GM23338 (cell line): ENCODE measurements around the gene MEI1. TPM values are rescaled to one million over a fixed set of nuclear protein-coding genes. Genes with fewer than 3 reads are reported as not detected.

Experiments used
- ATAC-seq: fragments of 200-7000 bp; cut with Tn5 transposase; 3 replicates; pipeline ENCODE4 v1.9.1; 2020
- DNase-seq: peaks from one replicate; pipeline ENCODE4 v3.0.0-alpha.2; 2015; ENCODE audit warnings: low spot score
- H2AFZ ChIP-seq: fragments of 200-600 bp; sonication (generic); 2 replicates; pipeline ENCODE4 v1.8.0; 2016; ENCODE audit warnings: antibody characterized with exemption, mild to moderate bottlenecking, moderate library complexity
- H3F3A ChIP-seq: fragments of 200-600 bp; sonication (generic); replicated peaks from 2 replicates; pipeline ENCODE4 v1.8.0; 2017; ENCODE audit warnings: antibody characterized with exemption, mixed run types, low read depth
- H3K27ac ChIP-seq: fragments of 200-600 bp; sonication (generic); 2 replicates; pipeline ENCODE4 v1.6.1; 2016; ENCODE audit warnings: low read depth
- H3K27me3 ChIP-seq: fragments of 200-600 bp; sonication (generic); 2 replicates; pipeline ENCODE4 v1.8.0; 2016; ENCODE audit warnings: mild to moderate bottlenecking, mixed run types, moderate library complexity; ENCODE audit not compliant: insufficient read depth
- H3K36me3 ChIP-seq: fragments of 200-600 bp; sonication (generic); 2 replicates; pipeline ENCODE4 v1.8.0; 2016; ENCODE audit warnings: mild to moderate bottlenecking; ENCODE audit not compliant: insufficient read depth
- H3K4me1 ChIP-seq: fragments of 200-600 bp; sonication (generic); 2 replicates; pipeline ENCODE4 v1.8.0; 2016; ENCODE audit warnings: mild to moderate bottlenecking, moderate library complexity; ENCODE audit not compliant: insufficient read depth
- H3K4me2 ChIP-seq: fragments of 200-600 bp; sonication (generic); 2 replicates; pipeline ENCODE4 v1.7.1; 2017; ENCODE audit warnings: mixed run types
- H3K4me3 ChIP-seq: fragments of 200-600 bp; sonication (generic); 2 replicates; pipeline ENCODE4 v1.6.1; 2016; ENCODE audit warnings: mixed run types
- H3K79me2 ChIP-seq: fragments of 200-600 bp; sonication (generic); replicated peaks from 2 replicates; pipeline ENCODE4 v1.8.0; 2017; ENCODE audit warnings: mild to moderate bottlenecking; ENCODE audit not compliant: insufficient read depth
- H3K9me2 ChIP-seq: fragments of 200-600 bp; sonication (generic); 2 replicates; pipeline ENCODE4 v1.8.0; 2017; ENCODE audit not compliant: insufficient read depth
- H4K20me1 ChIP-seq: fragments of 200-600 bp; sonication (generic); replicated peaks from 2 replicates; pipeline ENCODE4 v1.8.0; 2017; ENCODE audit warnings: mild to moderate bottlenecking; ENCODE audit not compliant: insufficient read depth
- H3K27ac Mint-ChIP-seq: 2 replicates; pipeline ENCODE4 v1.8.0; 2020; ENCODE audit warnings: inconsistent platforms, mild to moderate bottlenecking, moderate library complexity, mixed read lengths
- H3K27me3 Mint-ChIP-seq: 3 replicates; pipeline ENCODE4 v1.8.0; 2022; ENCODE audit warnings: low read depth, mild to moderate bottlenecking, moderate library complexity, mixed read lengths, inconsistent platforms; ENCODE audit not compliant: insufficient read depth, poor library complexity
- H3K36me3 Mint-ChIP-seq: 3 replicates; pipeline ENCODE4 v1.8.0; 2021; ENCODE audit warnings: low read depth, mild to moderate bottlenecking, inconsistent platforms, moderate library complexity, mixed read lengths
- H3K4me1 Mint-ChIP-seq: 3 replicates; pipeline ENCODE4 v1.8.0; 2020; ENCODE audit warnings: mild to moderate bottlenecking, inconsistent platforms, mixed read lengths
- H3K4me3 Mint-ChIP-seq: 3 replicates; pipeline ENCODE4 v1.8.0; 2021; ENCODE audit warnings: moderate library complexity, mild to moderate bottlenecking, inconsistent platforms, mixed read lengths
- H3K9me3 Mint-ChIP-seq: 3 replicates; pipeline ENCODE4 v1.8.0; 2020; ENCODE audit warnings: moderate library complexity, mild to moderate bottlenecking, inconsistent platforms, mixed read lengths
- CREB1 ChIP-seq: fragments of 250-450 bp; sonication (Bioruptor Pico); IDR thresholded peaks from 2 replicates; pipeline ENCODE4 v1.5.0; 2020; ENCODE audit warnings: low read depth, mild to moderate bottlenecking, moderate library complexity
- EZH2 ChIP-seq: fragments of 200-600 bp; sonication (generic); IDR thresholded peaks from one replicate; pipeline ENCODE4 v1.8.0; 2017; ENCODE audit warnings: antibody characterized with exemption, mild to moderate bottlenecking, low read depth; ENCODE audit not compliant: unreplicated experiment
- EZH2phosphoT487 ChIP-seq: fragments of 200-600 bp; sonication (generic); IDR thresholded peaks from one replicate; pipeline ENCODE4 v1.8.1; 2018; ENCODE audit warnings: antibody characterized with exemption; ENCODE audit not compliant: unreplicated experiment
- JUNB ChIP-seq: IDR thresholded peaks from one replicate; pipeline ENCODE4 v1.6.1; 2016; ENCODE audit warnings: antibody characterized with exemption; ENCODE audit not compliant: unreplicated experiment
- NANOG ChIP-seq: IDR thresholded peaks from 2 replicates; pipeline ENCODE4 v1.6.1; 2016; ENCODE audit warnings: antibody characterized with exemption, borderline replicate concordance
- POLR2AphosphoS5 ChIP-seq: IDR thresholded peaks from 2 replicates; pipeline ENCODE4 v1.6.1; 2016; ENCODE audit warnings: antibody characterized with exemption, low read depth
- STAT1 ChIP-seq: IDR thresholded peaks from one replicate; pipeline ENCODE4 v1.6.1; 2016; ENCODE audit warnings: antibody characterized with exemption; ENCODE audit not compliant: unreplicated experiment
- ZNF114 ChIP-seq: fragments of 250-450 bp; sonication (Bioruptor Pico); IDR thresholded peaks from 2 replicates; pipeline ENCODE4 v1.5.0; 2020; ENCODE audit warnings: mild to moderate bottlenecking, moderate library complexity
- ZNF331 ChIP-seq: fragments of 250-450 bp; sonication (Bioruptor Pico); IDR thresholded peaks from 2 replicates; pipeline ENCODE4 v1.5.0; 2020; ENCODE audit warnings: low read depth, mild to moderate bottlenecking, moderate library complexity
- polyA plus RNA-seq: library from polyadenylated mRNA; unstranded; fragments of >200 nt; fragmentation: Nextera tagmentation; extraction: Ambion mirVana; gene quantifications from 2 replicates; pipeline ENCODE4 v1.2.1, GENCODE V29; 2016
- total RNA-seq: library from RNA; depleted of rRNA; stranded (reverse); fragments of >200 nt; shearing (Covaris generic); gene quantifications from 2 replicates; pipeline ENCODE4 v1.2.3, GENCODE V29; 2014
- TF ChIP-seq, protein P1 (sequence below): fragments of 250-450 bp; sonication (Bioruptor Pico); IDR thresholded peaks from 2 replicates; pipeline ENCODE4 v1.5.0; 2020; ENCODE audit warnings: mild to moderate bottlenecking, moderate library complexity
- TF ChIP-seq, protein P2 (sequence below): IDR thresholded peaks from one replicate; pipeline ENCODE4 v1.6.1; 2018; ENCODE audit warnings: antibody characterized with exemption; ENCODE audit not compliant: unreplicated experiment
- TF ChIP-seq, protein P3 (sequence below), 2 experiments: fragments of 200-600 bp in 1 of 2; sonication (generic) in 1 of 2; conservative IDR thresholded peaks; 2 replicates each; pipeline versions ENCODE4 v1.5.1 to v1.6.1; 2016 to 2017; ENCODE audit warnings: antibody characterized with exemption in 2 of 2, low read depth in 2 of 2, mild to moderate bottlenecking in 2 of 2, moderate library complexity in 1 of 2
- TF ChIP-seq, protein P4 (sequence below): IDR thresholded peaks from 2 replicates; pipeline ENCODE4 v1.6.1; 2016; ENCODE audit warnings: antibody characterized with exemption

The MEI1 gene
- total and polyA plus RNA-seq, 2 experiments from 2014 or later: 0.28 to 0.87 TPM

DNA sequence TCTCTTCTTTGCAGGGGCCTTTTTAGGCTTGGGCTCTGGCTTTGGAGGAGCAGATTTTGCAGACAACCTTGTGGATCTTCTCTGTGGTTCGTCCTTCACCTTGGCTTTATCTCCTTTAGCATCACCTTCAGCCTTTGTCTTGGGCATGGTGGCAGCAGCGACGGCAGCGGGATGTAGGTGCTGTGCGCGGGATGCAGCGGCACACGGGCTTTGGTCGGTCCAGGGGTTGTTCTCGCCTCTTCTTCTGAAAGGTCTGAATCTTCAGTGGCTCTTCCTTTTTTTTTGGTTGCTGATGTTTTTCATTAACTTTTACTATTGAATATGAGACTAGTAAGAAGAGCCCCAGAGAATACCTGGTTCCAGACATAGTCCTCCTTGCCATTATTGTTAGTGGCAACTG lies 10.0 kb downstream of the MEI1 start:
- no peaks in the 10 kb centered on the region for H3K4me1 Mint-ChIP-seq

More for the DNA sequence above, 10.0 kb downstream of the MEI1 start:
- TF ChIP-seq, protein P1, sequence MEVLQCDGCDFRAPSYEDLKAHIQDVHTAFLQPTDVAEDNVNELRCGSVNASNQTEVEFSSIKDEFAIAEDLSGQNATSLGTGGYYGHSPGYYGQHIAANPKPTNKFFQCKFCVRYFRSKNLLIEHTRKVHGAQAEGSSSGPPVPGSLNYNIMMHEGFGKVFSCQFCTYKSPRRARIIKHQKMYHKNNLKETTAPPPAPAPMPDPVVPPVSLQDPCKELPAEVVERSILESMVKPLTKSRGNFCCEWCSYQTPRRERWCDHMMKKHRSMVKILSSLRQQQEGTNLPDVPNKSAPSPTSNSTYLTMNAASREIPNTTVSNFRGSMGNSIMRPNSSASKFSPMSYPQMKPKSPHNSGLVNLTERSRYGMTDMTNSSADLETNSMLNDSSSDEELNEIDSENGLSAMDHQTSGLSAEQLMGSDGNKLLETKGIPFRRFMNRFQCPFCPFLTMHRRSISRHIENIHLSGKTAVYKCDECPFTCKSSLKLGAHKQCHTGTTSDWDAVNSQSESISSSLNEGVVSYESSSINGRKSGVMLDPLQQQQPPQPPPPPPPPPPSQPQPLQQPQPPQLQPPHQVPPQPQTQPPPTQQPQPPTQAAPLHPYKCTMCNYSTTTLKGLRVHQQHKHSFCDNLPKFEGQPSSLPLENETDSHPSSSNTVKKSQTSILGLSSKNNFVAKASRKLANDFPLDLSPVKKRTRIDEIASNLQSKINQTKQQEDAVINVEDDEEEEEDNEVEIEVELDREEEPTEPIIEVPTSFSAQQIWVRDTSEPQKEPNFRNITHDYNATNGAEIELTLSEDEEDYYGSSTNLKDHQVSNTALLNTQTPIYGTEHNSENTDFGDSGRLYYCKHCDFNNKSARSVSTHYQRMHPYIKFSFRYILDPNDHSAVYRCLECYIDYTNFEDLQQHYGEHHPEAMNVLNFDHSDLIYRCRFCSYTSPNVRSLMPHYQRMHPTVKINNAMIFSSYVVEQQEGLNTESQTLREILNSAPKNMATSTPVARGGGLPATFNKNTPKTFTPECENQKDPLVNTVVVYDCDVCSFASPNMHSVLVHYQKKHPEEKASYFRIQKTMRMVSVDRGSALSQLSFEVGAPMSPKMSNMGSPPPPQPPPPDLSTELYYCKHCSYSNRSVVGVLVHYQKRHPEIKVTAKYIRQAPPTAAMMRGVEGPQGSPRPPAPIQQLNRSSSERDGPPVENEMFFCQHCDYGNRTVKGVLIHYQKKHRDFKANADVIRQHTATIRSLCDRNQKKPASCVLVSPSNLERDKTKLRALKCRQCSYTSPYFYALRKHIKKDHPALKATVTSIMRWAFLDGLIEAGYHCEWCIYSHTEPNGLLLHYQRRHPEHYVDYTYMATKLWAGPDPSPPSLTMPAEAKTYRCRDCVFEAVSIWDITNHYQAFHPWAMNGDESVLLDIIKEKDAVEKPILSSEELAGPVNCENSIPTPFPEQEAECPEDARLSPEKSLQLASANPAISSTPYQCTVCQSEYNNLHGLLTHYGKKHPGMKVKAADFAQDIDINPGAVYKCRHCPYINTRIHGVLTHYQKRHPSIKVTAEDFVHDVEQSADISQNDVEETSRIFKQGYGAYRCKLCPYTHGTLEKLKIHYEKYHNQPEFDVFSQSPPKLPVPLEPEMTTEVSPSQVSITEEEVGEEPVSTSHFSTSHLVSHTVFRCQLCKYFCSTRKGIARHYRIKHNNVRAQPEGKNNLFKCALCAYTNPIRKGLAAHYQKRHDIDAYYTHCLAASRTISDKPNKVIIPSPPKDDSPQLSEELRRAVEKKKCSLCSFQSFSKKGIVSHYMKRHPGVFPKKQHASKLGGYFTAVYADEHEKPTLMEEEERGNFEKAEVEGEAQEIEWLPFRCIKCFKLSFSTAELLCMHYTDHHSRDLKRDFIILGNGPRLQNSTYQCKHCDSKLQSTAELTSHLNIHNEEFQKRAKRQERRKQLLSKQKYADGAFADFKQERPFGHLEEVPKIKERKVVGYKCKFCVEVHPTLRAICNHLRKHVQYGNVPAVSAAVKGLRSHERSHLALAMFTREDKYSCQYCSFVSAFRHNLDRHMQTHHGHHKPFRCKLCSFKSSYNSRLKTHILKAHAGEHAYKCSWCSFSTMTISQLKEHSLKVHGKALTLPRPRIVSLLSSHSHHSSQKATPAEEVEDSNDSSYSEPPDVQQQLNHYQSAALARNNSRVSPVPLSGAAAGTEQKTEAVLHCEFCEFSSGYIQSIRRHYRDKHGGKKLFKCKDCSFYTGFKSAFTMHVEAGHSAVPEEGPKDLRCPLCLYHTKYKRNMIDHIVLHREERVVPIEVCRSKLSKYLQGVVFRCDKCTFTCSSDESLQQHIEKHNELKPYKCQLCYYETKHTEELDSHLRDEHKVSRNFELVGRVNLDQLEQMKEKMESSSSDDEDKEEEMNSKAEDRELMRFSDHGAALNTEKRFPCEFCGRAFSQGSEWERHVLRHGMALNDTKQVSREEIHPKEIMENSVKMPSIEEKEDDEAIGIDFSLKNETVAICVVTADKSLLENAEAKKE (CRISPR knock-in tag): no peak
- TF ChIP-seq EZH2phosphoT487 (no peak), NANOG (no peak), ZNF331 (CRISPR knock-in tag) (no peak), ZNF114 (CRISPR knock-in tag) (no peak), CREB1 (CRISPR knock-in tag) (no peak), EZH2 (no peak), STAT1 (no peak), POLR2AphosphoS5 (no peak), JUNB (no peak)
- TF ChIP-seq, protein P2, sequence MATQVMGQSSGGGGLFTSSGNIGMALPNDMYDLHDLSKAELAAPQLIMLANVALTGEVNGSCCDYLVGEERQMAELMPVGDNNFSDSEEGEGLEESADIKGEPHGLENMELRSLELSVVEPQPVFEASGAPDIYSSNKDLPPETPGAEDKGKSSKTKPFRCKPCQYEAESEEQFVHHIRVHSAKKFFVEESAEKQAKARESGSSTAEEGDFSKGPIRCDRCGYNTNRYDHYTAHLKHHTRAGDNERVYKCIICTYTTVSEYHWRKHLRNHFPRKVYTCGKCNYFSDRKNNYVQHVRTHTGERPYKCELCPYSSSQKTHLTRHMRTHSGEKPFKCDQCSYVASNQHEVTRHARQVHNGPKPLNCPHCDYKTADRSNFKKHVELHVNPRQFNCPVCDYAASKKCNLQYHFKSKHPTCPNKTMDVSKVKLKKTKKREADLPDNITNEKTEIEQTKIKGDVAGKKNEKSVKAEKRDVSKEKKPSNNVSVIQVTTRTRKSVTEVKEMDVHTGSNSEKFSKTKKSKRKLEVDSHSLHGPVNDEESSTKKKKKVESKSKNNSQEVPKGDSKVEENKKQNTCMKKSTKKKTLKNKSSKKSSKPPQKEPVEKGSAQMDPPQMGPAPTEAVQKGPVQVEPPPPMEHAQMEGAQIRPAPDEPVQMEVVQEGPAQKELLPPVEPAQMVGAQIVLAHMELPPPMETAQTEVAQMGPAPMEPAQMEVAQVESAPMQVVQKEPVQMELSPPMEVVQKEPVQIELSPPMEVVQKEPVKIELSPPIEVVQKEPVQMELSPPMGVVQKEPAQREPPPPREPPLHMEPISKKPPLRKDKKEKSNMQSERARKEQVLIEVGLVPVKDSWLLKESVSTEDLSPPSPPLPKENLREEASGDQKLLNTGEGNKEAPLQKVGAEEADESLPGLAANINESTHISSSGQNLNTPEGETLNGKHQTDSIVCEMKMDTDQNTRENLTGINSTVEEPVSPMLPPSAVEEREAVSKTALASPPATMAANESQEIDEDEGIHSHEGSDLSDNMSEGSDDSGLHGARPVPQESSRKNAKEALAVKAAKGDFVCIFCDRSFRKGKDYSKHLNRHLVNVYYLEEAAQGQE: no peak
- TF ChIP-seq, protein P3, sequence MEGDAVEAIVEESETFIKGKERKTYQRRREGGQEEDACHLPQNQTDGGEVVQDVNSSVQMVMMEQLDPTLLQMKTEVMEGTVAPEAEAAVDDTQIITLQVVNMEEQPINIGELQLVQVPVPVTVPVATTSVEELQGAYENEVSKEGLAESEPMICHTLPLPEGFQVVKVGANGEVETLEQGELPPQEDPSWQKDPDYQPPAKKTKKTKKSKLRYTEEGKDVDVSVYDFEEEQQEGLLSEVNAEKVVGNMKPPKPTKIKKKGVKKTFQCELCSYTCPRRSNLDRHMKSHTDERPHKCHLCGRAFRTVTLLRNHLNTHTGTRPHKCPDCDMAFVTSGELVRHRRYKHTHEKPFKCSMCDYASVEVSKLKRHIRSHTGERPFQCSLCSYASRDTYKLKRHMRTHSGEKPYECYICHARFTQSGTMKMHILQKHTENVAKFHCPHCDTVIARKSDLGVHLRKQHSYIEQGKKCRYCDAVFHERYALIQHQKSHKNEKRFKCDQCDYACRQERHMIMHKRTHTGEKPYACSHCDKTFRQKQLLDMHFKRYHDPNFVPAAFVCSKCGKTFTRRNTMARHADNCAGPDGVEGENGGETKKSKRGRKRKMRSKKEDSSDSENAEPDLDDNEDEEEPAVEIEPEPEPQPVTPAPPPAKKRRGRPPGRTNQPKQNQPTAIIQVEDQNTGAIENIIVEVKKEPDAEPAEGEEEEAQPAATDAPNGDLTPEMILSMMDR (conservative IDR thresholded peaks at IDR 0.05; ENCODE audit: low read depth in 2 of 2): no peak
- TF ChIP-seq, protein P4, sequence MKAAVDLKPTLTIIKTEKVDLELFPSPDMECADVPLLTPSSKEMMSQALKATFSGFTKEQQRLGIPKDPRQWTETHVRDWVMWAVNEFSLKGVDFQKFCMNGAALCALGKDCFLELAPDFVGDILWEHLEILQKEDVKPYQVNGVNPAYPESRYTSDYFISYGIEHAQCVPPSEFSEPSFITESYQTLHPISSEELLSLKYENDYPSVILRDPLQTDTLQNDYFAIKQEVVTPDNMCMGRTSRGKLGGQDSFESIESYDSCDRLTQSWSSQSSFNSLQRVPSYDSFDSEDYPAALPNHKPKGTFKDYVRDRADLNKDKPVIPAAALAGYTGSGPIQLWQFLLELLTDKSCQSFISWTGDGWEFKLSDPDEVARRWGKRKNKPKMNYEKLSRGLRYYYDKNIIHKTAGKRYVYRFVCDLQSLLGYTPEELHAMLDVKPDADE: no peak
- Mint-ChIP-seq H3K9me3 (no peaks in the 10 kb centered on the region), H3K27me3 (peaks cover 4% of the 10 kb centered on the region), H3K4me3 (no peak overlapping the region), H3K36me3 (no peaks in the 10 kb centered on the region), H3K27ac (no peak overlapping the region)
- H3K9me2 ChIP-seq: no peaks in the 10 kb centered on the region
- H3K36me3 ChIP-seq: no peaks in the 10 kb centered on the region
- H3K4me2 ChIP-seq: no peak overlapping the region
- H3K27me3 ChIP-seq: no peaks in the 10 kb centered on the region
- no peak overlapping the region for H2AFZ ChIP-seq
- H4K20me1 ChIP-seq: no peaks in the 10 kb centered on the region; the same call in 1 of the 2 replicates
- H3K4me3 ChIP-seq: no peak overlapping the region
- no peaks in the 10 kb centered on the region for H3K79me2 ChIP-seq
- no peak overlapping the region for H3K27ac ChIP-seq
- DNase-seq (no peak), ATAC-seq (no peak)
- no peaks in the 10 kb centered on the region for H3K4me1 ChIP-seq
- no peaks in the 10 kb centered on the region for H3F3A ChIP-seq
